H4 (cell line): ENCODE results near the gene SLC6A18. TPM values are rescaled to one million over a fixed set of nuclear protein-coding genes. Genes with fewer than 3 reads are reported as not detected.
"Not testable (repeated sequence)": the region's sequence is repeated elsewhere in the genome, so short reads cannot be mapped to it uniquely, and the experiment has no call there.

Experiments
- DNase-seq: peaks from one replicate; pipeline ENCODE4 v3.0.0-alpha.2; 2015; ENCODE audit warnings: low spot score
- total RNA-seq: library from RNA; depleted of rRNA; stranded (reverse); fragments of >200 nt; shearing (Covaris generic); gene quantifications from 2 replicates; pipeline ENCODE4 v1.2.3, GENCODE V29; 2014; rRNA removed

The SLC6A18 gene
- total RNA-seq, 1 experiment from 2014 or later: not detected

DNA sequence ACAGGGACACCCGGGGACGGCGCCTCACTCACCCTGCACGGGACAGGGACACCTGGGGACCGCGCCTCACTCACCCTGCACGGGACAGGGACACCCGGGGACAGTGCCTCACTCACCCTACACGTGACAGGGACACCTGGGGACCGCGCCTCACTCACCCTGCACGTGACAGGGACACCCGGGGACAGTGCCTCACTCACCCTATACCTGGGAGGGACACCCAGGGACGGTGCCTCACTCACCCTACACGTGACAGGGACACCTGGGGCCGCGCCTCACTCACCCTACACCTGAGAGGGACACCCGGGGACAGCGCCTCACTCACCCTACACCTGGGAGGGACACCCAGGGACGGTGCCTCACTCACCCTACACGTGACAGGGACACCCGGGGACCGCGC lies 65.8 kb downstream of the SLC6A18 start:
- DNase-seq: not testable (repeated sequence)

DNA sequence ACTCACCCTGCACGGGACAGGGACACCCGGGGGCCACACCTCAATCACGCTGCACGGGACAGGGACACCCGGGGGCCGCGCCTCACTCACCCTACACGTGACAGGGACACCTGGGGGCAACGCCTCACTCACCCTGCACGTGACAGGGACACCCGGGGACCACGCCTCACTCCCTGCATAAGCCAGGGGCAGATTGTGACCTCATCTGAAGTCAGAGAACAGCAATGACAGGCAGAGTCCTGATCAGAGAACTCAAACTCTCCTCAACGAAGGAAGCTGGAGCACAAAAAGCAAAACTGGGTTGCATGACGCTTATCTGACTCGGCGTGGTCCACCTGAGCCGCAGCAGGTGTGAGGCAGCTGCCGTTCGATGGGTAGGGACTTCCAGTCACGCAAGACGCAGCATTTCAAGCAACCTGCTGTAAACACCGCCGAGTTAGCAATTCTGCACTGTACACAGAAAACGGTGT lies 66.5 kb downstream of the SLC6A18 start:
- no peak for DNase-seq

DNA sequence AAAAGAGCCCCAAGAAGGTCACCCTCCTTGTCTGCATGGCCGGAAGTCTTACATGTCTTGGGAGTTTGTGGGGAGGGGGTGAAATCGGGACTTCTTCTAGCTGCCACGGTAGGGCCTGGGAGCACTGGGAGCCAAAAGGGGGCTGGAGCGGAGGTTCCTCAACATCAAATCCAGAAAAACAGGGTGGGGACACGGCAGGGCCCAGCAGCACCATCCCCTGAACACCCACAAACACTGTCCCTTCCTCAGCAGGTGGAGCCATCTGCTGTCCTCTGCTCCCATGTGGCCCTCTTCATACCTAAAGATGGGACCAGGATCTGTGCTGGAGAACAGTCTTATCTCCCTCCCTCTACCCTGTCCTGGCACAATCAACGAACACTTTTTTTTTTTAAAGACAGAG lies 67.0 kb downstream of the SLC6A18 start:
- no peak for DNase-seq

DNA sequence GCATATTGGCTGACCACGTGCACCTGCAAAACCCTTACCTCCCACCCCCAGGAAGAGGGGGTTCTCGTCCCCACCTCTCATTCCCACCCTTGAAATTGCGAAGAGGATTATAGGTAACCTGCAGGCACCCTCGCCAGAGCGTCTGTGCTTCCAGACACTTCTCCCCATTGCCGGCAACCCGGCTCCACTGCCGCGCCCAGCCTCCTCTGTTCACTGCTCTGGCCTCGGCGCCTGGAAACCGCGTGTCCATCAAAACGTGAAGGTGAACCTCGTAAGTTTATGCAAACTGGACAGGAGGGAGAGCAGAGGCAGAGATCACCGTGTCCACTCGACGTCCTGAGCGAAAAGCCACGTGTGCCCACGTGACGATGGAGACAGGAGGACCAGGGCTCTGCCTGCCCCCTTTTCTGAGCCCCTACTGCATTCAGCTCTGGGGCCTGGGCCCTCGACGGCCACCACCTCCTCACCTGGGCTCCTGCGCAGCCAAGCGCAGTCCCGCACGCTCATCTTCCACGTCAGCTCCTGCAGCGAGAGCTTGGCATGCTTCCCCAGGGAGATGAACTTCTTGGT lies 67.8 kb downstream of the SLC6A18 start:
- DNase-seq: no peak

DNA sequence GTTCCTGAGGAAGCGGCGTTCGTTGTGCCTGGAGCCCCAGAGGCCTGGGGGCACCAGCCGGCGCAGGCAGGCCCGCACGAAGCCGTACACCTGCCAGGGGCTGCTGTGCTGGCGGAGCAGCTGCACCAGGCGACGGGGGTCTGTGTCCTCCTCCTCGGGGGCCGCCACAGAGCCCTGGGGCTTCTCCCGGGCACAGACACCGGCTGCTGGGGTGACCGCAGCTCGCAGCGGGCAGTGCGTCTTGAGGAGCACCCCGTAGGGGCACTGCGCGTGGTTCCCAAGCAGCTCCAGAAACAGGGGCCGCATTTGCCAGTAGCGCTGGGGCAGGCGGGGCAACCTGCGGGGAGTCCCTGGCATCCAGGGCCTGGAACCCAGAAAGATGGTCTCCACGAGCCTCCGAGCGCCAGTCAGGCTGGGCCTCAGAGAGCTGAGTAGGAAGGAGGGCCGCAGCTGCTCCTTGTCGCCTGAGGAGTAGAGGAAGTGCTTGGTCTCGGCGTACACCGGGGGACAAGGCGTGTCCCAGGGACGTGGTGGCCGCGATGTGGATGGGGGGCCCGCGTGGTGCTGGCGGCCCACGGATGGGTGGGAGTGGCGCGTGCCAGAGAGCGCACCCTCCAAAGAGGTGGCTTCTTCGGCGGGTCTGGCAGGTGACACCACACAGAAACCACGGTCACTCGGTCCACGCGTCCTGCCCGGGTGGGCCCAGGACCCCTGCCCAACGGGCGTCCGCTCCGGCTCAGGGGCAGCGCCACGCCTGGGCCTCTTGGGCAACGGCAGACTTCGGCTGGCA lies 68.4 kb downstream of the SLC6A18 start:
- DNase-seq: no peak

DNA sequence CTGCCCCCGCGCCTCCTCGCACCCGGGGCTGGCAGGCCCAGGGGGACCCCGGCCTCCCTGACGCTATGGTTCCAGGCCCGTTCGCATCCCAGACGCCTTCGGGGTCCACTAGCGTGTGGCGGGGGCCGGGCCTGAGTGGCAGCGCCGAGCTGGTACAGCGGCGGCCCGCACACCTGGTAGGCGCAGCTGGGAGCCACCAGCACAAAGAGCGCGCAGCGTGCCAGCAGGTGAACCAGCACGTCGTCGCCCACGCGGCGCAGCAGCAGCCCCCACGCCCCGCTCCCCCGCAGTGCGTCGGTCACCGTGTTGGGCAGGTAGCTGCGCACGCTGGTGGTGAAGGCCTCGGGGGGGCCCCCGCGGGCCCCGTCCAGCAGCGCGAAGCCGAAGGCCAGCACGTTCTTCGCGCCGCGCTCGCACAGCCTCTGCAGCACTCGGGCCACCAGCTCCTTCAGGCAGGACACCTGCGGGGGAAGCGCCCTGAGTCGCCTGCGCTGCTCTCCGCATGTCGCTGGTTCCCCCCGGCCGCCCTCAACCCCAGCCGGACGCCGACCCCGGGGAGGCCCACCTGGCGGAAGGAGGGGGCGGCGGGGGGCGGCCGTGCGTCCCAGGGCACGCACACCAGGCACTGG lies 69.1 kb downstream of the SLC6A18 start:
- DNase-seq: no peak

DNA sequence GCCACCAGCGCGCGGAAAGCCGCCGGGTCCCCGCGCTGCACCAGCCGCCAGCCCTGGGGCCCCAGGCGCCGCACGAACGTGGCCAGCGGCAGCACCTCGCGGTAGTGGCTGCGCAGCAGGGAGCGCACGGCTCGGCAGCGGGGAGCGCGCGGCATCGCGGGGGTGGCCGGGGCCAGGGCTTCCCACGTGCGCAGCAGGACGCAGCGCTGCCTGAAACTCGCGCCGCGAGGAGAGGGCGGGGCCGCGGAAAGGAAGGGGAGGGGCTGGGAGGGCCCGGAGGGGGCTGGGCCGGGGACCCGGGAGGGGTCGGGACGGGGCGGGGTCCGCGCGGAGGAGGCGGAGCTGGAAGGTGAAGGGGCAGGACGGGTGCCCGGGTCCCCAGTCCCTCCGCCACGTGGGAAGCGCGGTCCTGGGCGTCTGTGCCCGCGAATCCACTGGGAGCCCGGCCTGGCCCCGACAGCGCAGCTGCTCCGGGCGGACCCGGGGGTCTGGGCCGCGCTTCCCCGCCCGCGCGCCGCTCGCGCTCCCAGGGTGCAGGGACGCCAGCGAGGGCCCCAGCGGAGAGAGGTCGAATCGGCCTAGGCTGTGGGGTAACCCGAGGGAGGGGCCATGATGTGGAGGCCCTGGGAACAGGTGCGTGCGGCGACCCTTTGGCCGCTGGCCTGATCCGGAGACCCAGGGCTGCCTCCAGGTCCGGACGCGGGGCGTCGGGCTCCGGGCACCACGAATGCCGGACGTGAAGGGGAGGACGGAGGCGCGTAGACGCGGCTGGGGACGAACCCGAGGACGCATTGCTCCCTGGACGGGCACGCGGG lies 69.9 kb downstream of the SLC6A18 start, which contains the start of gene TERT:
Gene TERT, minus strand, starts transcription at position 234 of the 815 bp plus-strand sequence. Its CDS starts 79 bp downstream, at position 155.
- no peak for DNase-seq

DNA sequence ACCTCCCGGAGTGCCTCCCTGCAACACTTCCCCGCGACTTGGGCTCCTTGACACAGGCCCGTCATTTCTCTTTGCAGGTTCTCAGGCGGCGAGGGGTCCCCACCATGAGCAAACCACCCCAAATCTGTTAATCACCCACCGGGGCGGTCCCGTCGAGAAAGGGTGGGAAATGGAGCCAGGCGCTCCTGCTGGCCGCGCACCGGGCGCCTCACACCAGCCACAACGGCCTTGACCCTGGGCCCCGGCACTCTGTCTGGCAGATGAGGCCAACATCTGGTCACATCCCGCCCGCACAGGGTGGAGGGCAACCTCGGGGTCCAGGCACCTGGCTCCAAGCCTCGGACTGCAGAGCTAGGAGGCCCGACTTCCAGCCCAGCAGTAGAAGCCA lies 70.5 kb downstream of the SLC6A18 start:
- DNase-seq: no peak

Other genes starting within 250 kb of the SLC6A18 start
- gene NKD2, start 216.6 kb upstream of the SLC6A18 start, total RNA-seq: 0.43 and 2.8 TPM in 2 replicates
- 8.8 and 13.8 TPM in 2 replicates for gene SLC12A7, start 113.3 kb upstream of the SLC6A18 start, total RNA-seq
- not detected in 2 replicates for gene SLC6A19, start 23.8 kb upstream of the SLC6A18 start, total RNA-seq
- 0.04 and 0.23 TPM in 2 replicates for gene TERT, start 69.7 kb downstream of the SLC6A18 start, total RNA-seq
- gene CLPTM1L, start 119.7 kb downstream of the SLC6A18 start, total RNA-seq: 196 and 214 TPM in 2 replicates
- gene SLC6A3, start 220.1 kb downstream of the SLC6A18 start, total RNA-seq: not detected in 2 replicates